Vagina (tissue), 2 donors: ENCODE data around the gene MYLK2.

Experiments
- CTCF ChIP-seq, 3 experiments: fragments of 450-650 bp in 2 of 3; fragments of 200-600 bp in 1 of 3; sonication (generic) in 1 of 3; IDR thresholded peaks; one replicate each; pipeline ENCODE4 v1.5.1; 2017 to 2019; ENCODE audit warnings: antibody characterized with exemption in 3 of 3, mild to moderate bottlenecking in 2 of 3, moderate library complexity in 2 of 3
- POLR2A ChIP-seq, 2 donors: fragments of 450-650 bp; IDR thresholded peaks; one replicate each; pipeline ENCODE4 v1.6.1; 2017; ENCODE audit warnings: antibody characterized with exemption in 2 of 2, mild to moderate bottlenecking in 2 of 2, moderate library complexity in 2 of 2

GRCh38 chr20:31861135-31861384 lies 41.9 kb downstream of the MYLK2 start:
- TF ChIP-seq POLR2A (IDR thresholded peaks at IDR 0.05) (no peak), CTCF (IDR thresholded peaks at IDR 0.05) (no peak)
